Fibroblast of skin of scalp (primary cell): ENCODE measurements around the gene OSTF1.
A peak's percentile ranks its signal among the peaks of the same experiment; 100 is the strongest.

Experiments
- DNase-seq: peaks from one replicate; pipeline ENCODE4 v3.0.0-alpha.2; 2013

OSTF1 gene

GRCh38 chr9:75168270-75169178 is 80.2 kb downstream of the OSTF1 start:
- no peak for DNase-seq

- DNase-seq, result peak; percentile 16
These were observed 81.3 kb downstream of the OSTF1 start for GRCh38 chr9:75169623-75170022.

- DNase-seq, result no peak
These were observed 82.6 kb downstream of the OSTF1 start for GRCh38 chr9:75170898-75171360.

- no peak for DNase-seq
These were observed 87.1 kb downstream of the OSTF1 start for GRCh38 chr9:75175395-75175794.

GRCh38 chr9:75176037-75176436 is 87.7 kb downstream of the OSTF1 start:
- no peak for DNase-seq

- no peak for DNase-seq
These were observed 93.4 kb downstream of the OSTF1 start for GRCh38 chr9:75181750-75182149.

GRCh38 chr9:75183306-75183705 is 95.0 kb downstream of the OSTF1 start:
- no peak for DNase-seq

GRCh38 chr9:75184471-75184870 is 96.2 kb downstream of the OSTF1 start:
- no peak for DNase-seq

- peak; percentile 35 for DNase-seq
These were observed 97.4 kb downstream of the OSTF1 start for GRCh38 chr9:75185585-75186170.

- peak; percentile 22 for DNase-seq
These were observed 98.6 kb downstream of the OSTF1 start for GRCh38 chr9:75186767-75187380.

- no peak for DNase-seq
These were observed 100.4 kb downstream of the OSTF1 start for GRCh38 chr9:75188756-75189155.

- no peak for DNase-seq
These were observed 102.4 kb downstream of the OSTF1 start for GRCh38 chr9:75190762-75191161.
